K562 (cell line): Measurements from ENCODE around the gene MRPL16. TPM values are rescaled to one million over a fixed set of nuclear protein-coding genes. Genes with fewer than 3 reads are reported as not detected.
A peak's percentile ranks its signal among the peaks of the same experiment; 100 is the strongest.

Source experiments
- ATAC-seq: fragments of 200-7000 bp; cut with Tn5 transposase; 3 replicates; pipeline ENCODE4 v1.9.1; 2020; ENCODE audit warnings: moderate library complexity
- BruUV-seq: library from RNA; stranded (reverse); fragments of 400-500 nt; replicated peaks from 2 replicates; lab custom pipeline; 2021; lab: Mats Ljungman, UMichigan
- CTCF ChIA-PET: fragments of 300-600 bp; formaldehyde crosslinking; extraction: SDS; loops from one replicate; lab custom pipeline; 2021; ENCODE audit warnings: low intra/inter-chr PET ratio; lab: Yijun Ruan, JAX
- POLR2A ChIA-PET: fragments of 300-600, 350-650 bp; sonication (Branson Sonifier 250); formaldehyde crosslinking; extraction: SDS; loops from one replicate; lab custom pipeline; 2021; ENCODE audit warnings: antibody characterized with exemption, inconsistent platforms; lab: Yijun Ruan, JAX
- DNase-seq, 4 experiments: peaks; one replicate each; pipeline versions ENCODE4 v3.0.0 to v3.0.0-alpha.2; 2011 to 2018; ENCODE audit warnings: low spot score in 3 of 4, mixed read lengths in 3 of 4; ENCODE audit errors: extremely low read depth in 1 of 4
- FAIRE-seq: peaks from 2 replicates; lab custom pipeline; 2011; peaks lifted over from hg19 to GRCh38; lab: Jason Lieb, UNC
- H2AFZ ChIP-seq: 2 replicates; pipeline ENCODE4 v1.6.0; 2011; ENCODE audit warnings: low read depth, low read length, control low read depth, inconsistent platforms
- H3K27ac ChIP-seq: fragments of 200-600 bp; 3 replicates; pipeline ENCODE4 v1.8.0; 2011; ENCODE audit warnings: low read depth, mild to moderate bottlenecking, control low read depth, inconsistent platforms, low read length, moderate library complexity, mixed read lengths; ENCODE audit errors: extremely low read depth
- H3K27me3 ChIP-seq, 2 experiments: fragments of 300-600 bp in 1 of 2; 2 replicates in 1 of 2; 3 replicates in 1 of 2; pipeline versions ENCODE4 v1.6.0 to v1.8.0; 2011; ENCODE audit warnings: inconsistent platforms in 2 of 2, low read length in 2 of 2, mild to moderate bottlenecking in 1 of 2, mixed read lengths in 1 of 2, moderate library complexity in 1 of 2; ENCODE audit not compliant: control insufficient read depth in 2 of 2, insufficient read depth in 2 of 2
- H3K36me3 ChIP-seq: fragments of 300-600 bp; 3 replicates; pipeline ENCODE4 v1.8.0; 2011; ENCODE audit warnings: mild to moderate bottlenecking, low read length, inconsistent platforms; ENCODE audit not compliant: control insufficient read depth, insufficient read depth
- H3K4me1 ChIP-seq, 2 experiments: fragments of 200-600 bp in 1 of 2; replicated peaks in 1 of 2; 2 replicates in 1 of 2; 3 replicates in 1 of 2; pipeline versions ENCODE4 v1.5.1 to v1.8.0; 2011; ENCODE audit warnings: inconsistent platforms in 2 of 2, low read length in 2 of 2, mild to moderate bottlenecking in 1 of 2, mixed read lengths in 1 of 2, moderate library complexity in 1 of 2; ENCODE audit not compliant: control insufficient read depth in 2 of 2, insufficient read depth in 2 of 2
- H3K4me2 ChIP-seq: 2 replicates; pipeline ENCODE4 v1.6.1; 2011; ENCODE audit warnings: low read length, control low read depth, inconsistent platforms, mixed read lengths; ENCODE audit not compliant: insufficient read depth
- H3K4me3 ChIP-seq: fragments of 200-600 bp; sonication (generic), shearing (Covaris generic); 2 replicates; pipeline ENCODE4 v1.5.1; 2016; ENCODE audit warnings: control low read depth, inconsistent platforms
- H3K79me2 ChIP-seq: fragments of 200-600 bp; 3 replicates; pipeline ENCODE4 v1.8.0; 2011; ENCODE audit warnings: low read length, inconsistent platforms; ENCODE audit not compliant: control insufficient read depth, insufficient read depth
- H3K9ac ChIP-seq, 2 experiments: 2 replicates each; pipeline versions ENCODE4 v1.6.0 to v1.6.1; 2011; ENCODE audit warnings: low read depth in 2 of 2, low read length in 2 of 2, control low read depth in 1 of 2, inconsistent platforms in 1 of 2, mild to moderate bottlenecking in 1 of 2, mixed read lengths in 1 of 2; ENCODE audit not compliant: insufficient read depth in 1 of 2
- H3K9me1 ChIP-seq: one replicate; pipeline ENCODE4 v1.6.0; 2011; ENCODE audit warnings: inconsistent platforms, mild to moderate bottlenecking, low read length, moderate library complexity; ENCODE audit not compliant: control insufficient read depth, insufficient read depth
- H3K9me3 ChIP-seq: replicated peaks from 2 replicates; pipeline ENCODE4 v1.5.1; 2011; ENCODE audit warnings: low read depth, low read length, inconsistent platforms; ENCODE audit not compliant: control insufficient read depth, insufficient read depth
- H4K20me1 ChIP-seq: replicated peaks from 2 replicates; pipeline ENCODE4 v1.6.1; 2011; ENCODE audit warnings: low read length, inconsistent platforms, mixed read lengths; ENCODE audit not compliant: control insufficient read depth, insufficient read depth
- ERF ChIP-seq: fragments of 450-650 bp; formaldehyde crosslinking; IDR thresholded peaks from 2 replicates; pipeline ENCODE4 v1.4.0; 2020; ENCODE audit warnings: mild to moderate bottlenecking, mixed read lengths
- KHSRP ChIP-seq: fragments of 450-650 bp; IDR thresholded peaks from 2 replicates; pipeline ENCODE4 v1.6.1; 2017
- MAFF ChIP-seq: IDR thresholded peaks from 2 replicates; pipeline ENCODE4 v1.6.1; 2012; ENCODE audit warnings: low read length, improper control_type of control experiment
- MECOM ChIP-seq: fragments of 250-450 bp; sonication (Bioruptor Pico); IDR thresholded peaks from 2 replicates; pipeline ENCODE4 v1.8.0; 2022; ENCODE audit warnings: inconsistent platforms
- MYNN ChIP-seq, 2 experiments: sonication (generic); formaldehyde crosslinking in 1 of 2; IDR thresholded peaks; 2 replicates each; pipeline versions ENCODE4 v1.5.0 to v1.6.1; 2016 to 2020; ENCODE audit warnings: antibody characterized with exemption in 1 of 2, missing genetic modification reagents in 1 of 2
- POLR2B ChIP-seq: fragments of 450-650 bp; IDR thresholded peaks from 2 replicates; pipeline ENCODE4 v1.6.1; 2018; ENCODE audit warnings: low read depth; ENCODE audit not compliant: partially characterized antibody
- POLR3G ChIP-seq: IDR thresholded peaks from 2 replicates; pipeline ENCODE4 v1.6.1; 2011; ENCODE audit not compliant: insufficient read length, insufficient replicate concordance; ENCODE audit errors: extremely low read depth
- TGIF2 ChIP-seq: sonication (generic); formaldehyde crosslinking; IDR thresholded peaks from 2 replicates; pipeline ENCODE4 v1.8.1; 2022; ENCODE audit warnings: mild to moderate bottlenecking, missing genetic modification reagents, moderate library complexity
- ZC3H4 ChIP-seq: sonication (generic); formaldehyde crosslinking; IDR thresholded peaks from 2 replicates; pipeline ENCODE4 v1.9.0; 2021; ENCODE audit warnings: missing genetic modification reagents, borderline replicate concordance
- ZNF197 ChIP-seq: fragments of 200-800 bp; sonication (Bioruptor generic); IDR thresholded peaks from 2 replicates; pipeline ENCODE4 v1.6.1; 2016; ENCODE audit warnings: low read depth, missing genetic modification characterization, missing compliant biosample characterization
- ZNF253 ChIP-seq: fragments of 250-450 bp; sonication (Bioruptor Pico); conservative IDR thresholded peaks from 2 replicates; pipeline ENCODE4 v1.6.1; 2021; ENCODE audit warnings: mild to moderate bottlenecking
- ZNF583 ChIP-seq: fragments of 250-450 bp; sonication (Bioruptor Pico); IDR thresholded peaks from 2 replicates; pipeline ENCODE4 v1.4.0; 2020
- ZNF584 ChIP-seq: fragments of 200-800 bp; sonication (Bioruptor generic); IDR thresholded peaks from 2 replicates; pipeline ENCODE4 v1.6.1; 2016; ENCODE audit warnings: low read depth, mild to moderate bottlenecking, missing genetic modification characterization, missing compliant biosample characterization
- WGBS: fragments of 100-300 bp; shearing (Covaris generic); methylation state at CpG from one replicate; pipeline ENCODE4 v1.1.6; 2016; ENCODE audit warnings: low coverage, mixed read lengths; ENCODE audit not compliant: insufficient coverage; ENCODE audit errors: missing lambda C conversion rate; 5-methylcytosine and 5-hydroxymethylcytosine counted together
- in situ Hi-C: fragments of 300-500 bp; cut with MboI; formaldehyde crosslinking; loops from 4 replicates; pipeline ENCODE4 v1.15.0; 2018; ENCODE audit warnings: inconsistent platforms, mixed read lengths
- intact Hi-C: fragments of 100-400 bp; cut with micrococcal nuclease; formaldehyde crosslinking; loops from 2 replicates; pipeline ENCODE4 v1.14.2; 2022
- polyA plus RNA-seq, 8 experiments: library from polyadenylated mRNA; depleted of rRNA in 4 of 8; stranded (reverse) in 5 of 8; unstranded in 3 of 8; fragments of >200 nt; fragmentation: Nextera tagmentation in 2 of 8; fragmentation: Illumina TruSeq in 1 of 8; extraction: Ambion mirVana in 2 of 8; extraction: Trizol in 1 of 8; gene quantifications; 2 replicates each; pipeline versions ENCODE4 v1.2.1 to v1.2.3, GENCODE V29; 2011 to 2014; ENCODE audit warnings: inconsistent platforms in 1 of 8, missing spikeins in 1 of 8
- total RNA-seq, 7 experiments: library from RNA; depleted of rRNA in 6 of 7; stranded (reverse); fragments of >200 nt in 6 of 7; fragmentation: Illumina TruSeq in 2 of 7; extraction: Trizol in 2 of 7; gene quantifications; 2 replicates each; pipeline versions ENCODE4 v1.2.1 to v1.2.3, GENCODE V29; 2011 to 2021; ENCODE audit warnings: low replicate concordance in 1 of 7
- TF ChIP-seq, protein P1 (sequence below): fragments of 250-450 bp; sonication (Bioruptor Pico); IDR thresholded peaks from 2 replicates; pipeline ENCODE4 v1.6.1; 2021; ENCODE audit warnings: mild to moderate bottlenecking
- TF ChIP-seq, protein P2 (sequence below): sonication (generic); IDR thresholded peaks from 2 replicates; pipeline ENCODE4 v1.6.1; 2016
- TF ChIP-seq, protein P3 (sequence below): fragments of 450-650 bp; formaldehyde crosslinking; conservative IDR thresholded peaks from 2 replicates; pipeline ENCODE4 v1.4.0; 2022; ENCODE audit warnings: mild to moderate bottlenecking, missing genetic modification characterization
- TF ChIP-seq, protein P4 (sequence below): sonication (generic); formaldehyde crosslinking; IDR thresholded peaks from 2 replicates; pipeline ENCODE4 v1.8.0; 2022; ENCODE audit warnings: mild to moderate bottlenecking, low read depth, missing genetic modification reagents
- TF ChIP-seq, protein P5 (sequence below): fragments of 450-650 bp; IDR thresholded peaks from 2 replicates; pipeline ENCODE4 v1.6.1; 2016; ENCODE audit warnings: antibody characterized with exemption

The MRPL16 gene
- total and polyA plus RNA-seq, 9 of the 15 experiments (the other 6 are each of a cell fraction or from before 2014, with no cell fraction given) = 63.3 to 209 (median 157) TPM

DNA sequence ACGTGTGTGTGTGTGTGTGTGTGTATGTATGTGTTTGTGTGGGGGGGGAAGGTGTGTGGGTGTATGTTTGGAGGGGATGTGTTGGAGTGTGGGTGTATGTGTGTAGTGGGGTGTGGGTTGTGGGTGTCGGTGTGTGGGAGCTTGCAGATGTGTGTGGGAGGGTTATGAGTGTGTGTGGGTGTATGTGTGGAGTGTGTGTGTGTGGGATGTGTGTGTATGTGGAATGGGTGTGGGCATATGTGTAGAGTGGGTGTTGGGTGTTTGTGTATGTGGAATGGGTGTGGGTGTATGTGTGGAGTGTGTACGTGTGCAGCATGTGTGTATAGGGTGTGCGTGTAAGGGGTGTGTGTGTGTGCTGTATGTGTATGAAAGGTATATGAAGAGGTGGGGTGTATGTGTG is 40.8 kb downstream of the MRPL16 start:
- intact Hi-C loops = no loop called here
- TF ChIP-seq, protein P1, sequence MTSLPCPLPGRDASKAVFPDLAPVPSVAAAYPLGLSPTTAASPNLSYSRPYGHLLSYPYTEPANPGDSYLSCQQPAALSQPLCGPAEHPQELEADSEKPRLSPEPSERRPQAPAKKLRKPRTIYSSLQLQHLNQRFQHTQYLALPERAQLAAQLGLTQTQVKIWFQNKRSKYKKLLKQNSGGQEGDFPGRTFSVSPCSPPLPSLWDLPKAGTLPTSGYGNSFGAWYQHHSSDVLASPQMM (CRISPR knock-in tag) = no peak
- no peak for TF ChIP-seq ZNF584 (CRISPR knock-in tag)
- TF ChIP-seq MECOM (CRISPR knock-in tag) = no peak
- TF ChIP-seq POLR2B = peak; percentile 49
- no peak for TF ChIP-seq ERF (CRISPR knock-in tag)
- no peak for TF ChIP-seq MYNN (IDR thresholded peaks at IDR 0.05)
- no peak for TF ChIP-seq MYNN (CRISPR knock-in tag; IDR thresholded peaks at IDR 0.05)
- TF ChIP-seq KHSRP = no peak
- TF ChIP-seq, protein P2, sequence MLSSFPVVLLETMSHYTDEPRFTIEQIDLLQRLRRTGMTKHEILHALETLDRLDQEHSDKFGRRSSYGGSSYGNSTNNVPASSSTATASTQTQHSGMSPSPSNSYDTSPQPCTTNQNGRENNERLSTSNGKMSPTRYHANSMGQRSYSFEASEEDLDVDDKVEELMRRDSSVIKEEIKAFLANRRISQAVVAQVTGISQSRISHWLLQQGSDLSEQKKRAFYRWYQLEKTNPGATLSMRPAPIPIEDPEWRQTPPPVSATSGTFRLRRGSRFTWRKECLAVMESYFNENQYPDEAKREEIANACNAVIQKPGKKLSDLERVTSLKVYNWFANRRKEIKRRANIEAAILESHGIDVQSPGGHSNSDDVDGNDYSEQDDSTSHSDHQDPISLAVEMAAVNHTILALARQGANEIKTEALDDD = no peak
- no peak for TF ChIP-seq ZNF197
- TF ChIP-seq, protein P3, sequence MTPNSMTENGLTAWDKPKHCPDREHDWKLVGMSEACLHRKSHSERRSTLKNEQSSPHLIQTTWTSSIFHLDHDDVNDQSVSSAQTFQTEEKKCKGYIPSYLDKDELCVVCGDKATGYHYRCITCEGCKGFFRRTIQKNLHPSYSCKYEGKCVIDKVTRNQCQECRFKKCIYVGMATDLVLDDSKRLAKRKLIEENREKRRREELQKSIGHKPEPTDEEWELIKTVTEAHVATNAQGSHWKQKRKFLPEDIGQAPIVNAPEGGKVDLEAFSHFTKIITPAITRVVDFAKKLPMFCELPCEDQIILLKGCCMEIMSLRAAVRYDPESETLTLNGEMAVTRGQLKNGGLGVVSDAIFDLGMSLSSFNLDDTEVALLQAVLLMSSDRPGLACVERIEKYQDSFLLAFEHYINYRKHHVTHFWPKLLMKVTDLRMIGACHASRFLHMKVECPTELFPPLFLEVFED (CRISPR knock-in tag) = peak; percentile 49; the same call in 1 of the 2 replicates
- TF ChIP-seq ZC3H4 = no peak
- no peak for TF ChIP-seq ZNF583 (CRISPR knock-in tag)
- TF ChIP-seq, protein P4, sequence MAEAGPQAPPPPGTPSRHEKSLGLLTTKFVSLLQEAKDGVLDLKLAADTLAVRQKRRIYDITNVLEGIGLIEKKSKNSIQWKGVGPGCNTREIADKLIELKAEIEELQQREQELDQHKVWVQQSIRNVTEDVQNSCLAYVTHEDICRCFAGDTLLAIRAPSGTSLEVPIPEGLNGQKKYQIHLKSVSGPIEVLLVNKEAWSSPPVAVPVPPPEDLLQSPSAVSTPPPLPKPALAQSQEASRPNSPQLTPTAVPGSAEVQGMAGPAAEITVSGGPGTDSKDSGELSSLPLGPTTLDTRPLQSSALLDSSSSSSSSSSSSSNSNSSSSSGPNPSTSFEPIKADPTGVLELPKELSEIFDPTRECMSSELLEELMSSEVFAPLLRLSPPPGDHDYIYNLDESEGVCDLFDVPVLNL (CRISPR knock-in tag) = no peak
- no peak for TF ChIP-seq MAFF
- no peak for TF ChIP-seq ZNF253 (CRISPR knock-in tag)
- no peak for TF ChIP-seq POLR3G
- TF ChIP-seq TGIF2 (CRISPR knock-in tag) = no peak
- TF ChIP-seq, protein P5, sequence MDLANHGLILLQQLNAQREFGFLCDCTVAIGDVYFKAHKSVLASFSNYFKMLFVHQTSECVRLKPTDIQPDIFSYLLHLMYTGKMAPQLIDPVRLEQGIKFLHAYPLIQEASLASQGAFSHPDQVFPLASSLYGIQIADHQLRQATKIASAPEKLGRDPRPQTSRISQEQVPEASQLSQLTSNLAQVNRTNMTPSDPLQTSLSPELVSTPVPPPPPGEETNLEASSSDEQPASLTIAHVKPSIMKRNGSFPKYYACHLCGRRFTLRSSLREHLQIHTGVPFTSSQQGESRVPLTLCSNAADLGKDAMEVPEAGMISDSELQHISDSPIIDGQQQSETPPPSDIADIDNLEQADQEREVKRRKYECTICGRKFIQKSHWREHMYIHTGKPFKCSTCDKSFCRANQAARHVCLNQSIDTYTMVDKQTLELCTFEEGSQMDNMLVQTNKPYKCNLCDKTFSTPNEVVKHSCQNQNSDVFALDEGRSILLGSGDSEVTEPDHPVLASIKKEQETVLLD = no peak

More for the DNA sequence above, 40.8 kb downstream of the MRPL16 start:
- peaks cover 59% of the 10 kb centered on the region for H3K79me2 ChIP-seq
- DNase-seq (no peak), ATAC-seq (no peak), FAIRE-seq (no peak)
- H3K4me1 ChIP-seq = peaks cover 25 to 48% of the 10 kb centered on the region in 2 experiments
- H3K4me3 ChIP-seq = no peak overlapping the region
- CTCF ChIA-PET = no interaction called here
- H3K27me3 ChIP-seq = no peaks in the 10 kb centered on the region
- no peak overlapping the region for H2AFZ ChIP-seq
- no peaks in the 10 kb centered on the region for H3K9me3 ChIP-seq
- in situ Hi-C loops = no loop called here
- peaks cover 23% of the 10 kb centered on the region for H4K20me1 ChIP-seq
- H3K4me2 ChIP-seq = no peak overlapping the region
- peaks cover 29% of the 10 kb centered on the region; the same call in 2 of the 3 replicates for H3K36me3 ChIP-seq
- POLR2A ChIA-PET = interaction anchor here (1.2 kb wide), 1 partner anchor 13 kb away, joined by 3 read pairs; no protein-coding TSS in a partner anchor
- 92% methylated on average over 4 of the region's 4 CpGs for WGBS
- BruUV-seq = no TSS peak
- no peak overlapping the region for H3K27ac ChIP-seq
- H3K9ac ChIP-seq = no peak overlapping the region
- peaks cover 2% of the 10 kb centered on the region for H3K9me1 ChIP-seq
